K562 (cell line): Measurements from ENCODE around the gene ZNRF1. TPM values are rescaled to one million over a fixed set of nuclear protein-coding genes. Genes with fewer than 3 reads are reported as not detected.
A peak's percentile ranks its signal among the peaks of the same experiment; 100 is the strongest.

Experiments used
- EGR1 ChIP-seq: fragments of 450-650 bp; conservative IDR thresholded peaks from 2 replicates; pipeline ENCODE4 v1.6.1; 2017; ENCODE audit warnings: mild to moderate bottlenecking
- ERF ChIP-seq: fragments of 450-650 bp; formaldehyde crosslinking; IDR thresholded peaks from 2 replicates; pipeline ENCODE4 v1.4.0; 2020; ENCODE audit warnings: mild to moderate bottlenecking, mixed read lengths
- ETS1 ChIP-seq: conservative IDR thresholded peaks from 2 replicates; pipeline ENCODE4 v1.6.1; 2011; ENCODE audit warnings: low read depth, mild to moderate bottlenecking, low read length; ENCODE audit not compliant: control insufficient read depth
- FIP1L1 ChIP-seq: fragments of 200-400 bp; formaldehyde crosslinking; IDR thresholded peaks from 2 replicates; pipeline ENCODE4 v1.6.1; 2018; ENCODE audit warnings: mild to moderate bottlenecking, low read depth, low read length; ENCODE audit not compliant: poor library complexity, severe bottlenecking
- FOXJ2 ChIP-seq: fragments of 200-800 bp; sonication (Bioruptor generic); IDR thresholded peaks from 2 replicates; pipeline ENCODE4 v1.6.1; 2016; ENCODE audit warnings: missing genetic modification characterization, missing compliant biosample characterization
- STAT5A ChIP-seq: IDR thresholded peaks from 2 replicates; pipeline ENCODE4 v1.6.1; 2012; ENCODE audit warnings: low read length, inconsistent platforms, borderline replicate concordance
- SUPT5H ChIP-seq: fragments of 450-650 bp; IDR thresholded peaks from 2 replicates; pipeline ENCODE4 v1.6.1; 2016
- TARDBP ChIP-seq: fragments of 450-650 bp; IDR thresholded peaks from 2 replicates; pipeline ENCODE4 v1.6.1; 2016
- TCFL5 ChIP-seq: fragments of 250-450 bp; sonication (Bioruptor Pico); conservative IDR thresholded peaks from 2 replicates; pipeline ENCODE4 v1.6.1; 2021; ENCODE audit warnings: mild to moderate bottlenecking, moderate library complexity, matching md5 sums
- ZBTB40 ChIP-seq, 2 experiments: fragments of 450-650 bp in 1 of 2; sonication (generic) in 1 of 2; formaldehyde crosslinking in 1 of 2; IDR thresholded peaks; 2 replicates each; pipeline versions ENCODE4 v1.7.1 to v1.9.0; 2016 to 2022; ENCODE audit warnings: inconsistent platforms in 1 of 2, mild to moderate bottlenecking in 1 of 2, missing genetic modification reagents in 1 of 2
- ZKSCAN3 ChIP-seq: fragments of 250-450 bp; sonication (Bioruptor Pico); IDR thresholded peaks from 2 replicates; pipeline ENCODE4 v1.4.0; 2020
- ZNF277 ChIP-seq: fragments of 250-450 bp; sonication (Bioruptor Pico); IDR thresholded peaks from 2 replicates; pipeline ENCODE4 v1.8.0; 2022; ENCODE audit warnings: inconsistent platforms, mild to moderate bottlenecking, moderate library complexity, borderline replicate concordance
- ZNF639 ChIP-seq, 2 experiments: fragments of 200-800 bp in 1 of 2; sonication (Bioruptor generic) in 1 of 2; sonication (generic) in 1 of 2; formaldehyde crosslinking in 1 of 2; IDR thresholded peaks in 1 of 2; conservative IDR thresholded peaks in 1 of 2; 2 replicates each; pipeline versions ENCODE4 v1.5.0 to v1.6.1; 2016 to 2020; ENCODE audit warnings: missing compliant biosample characterization in 1 of 2, missing genetic modification characterization in 1 of 2, missing genetic modification reagents in 1 of 2
- polyA plus RNA-seq, 8 experiments: library from polyadenylated mRNA; depleted of rRNA in 4 of 8; stranded (reverse) in 5 of 8; unstranded in 3 of 8; fragments of >200 nt; fragmentation: Nextera tagmentation in 2 of 8; fragmentation: Illumina TruSeq in 1 of 8; extraction: Ambion mirVana in 2 of 8; extraction: Trizol in 1 of 8; gene quantifications; 2 replicates each; pipeline versions ENCODE4 v1.2.1 to v1.2.3, GENCODE V29; 2011 to 2014; ENCODE audit warnings: inconsistent platforms in 1 of 8, missing spikeins in 1 of 8
- total RNA-seq, 7 experiments: library from RNA; depleted of rRNA in 6 of 7; stranded (reverse); fragments of >200 nt in 6 of 7; fragmentation: Illumina TruSeq in 2 of 7; extraction: Trizol in 2 of 7; gene quantifications; 2 replicates each; pipeline versions ENCODE4 v1.2.1 to v1.2.3, GENCODE V29; 2011 to 2021; ENCODE audit warnings: low replicate concordance in 1 of 7

ZNRF1 gene
- total and polyA plus RNA-seq, 9 of the 15 experiments (the other 6 are each of a cell fraction or from before 2014, with no cell fraction given) = 9.5 to 37.7 (median 20.0) TPM

- TF ChIP-seq ETS1 (peak; percentile 84), EGR1 (peak; percentile 90), TARDBP (no peak), ERF (0 out of 2 replicates have a peak, but pooled peaks have one; percentile 59), FOXJ2 (no peak), ZNF639 (CRISPR knock-in tag; conservative IDR thresholded peaks at IDR 0.05 in 1 of 2, IDR thresholded peaks at IDR 0.05 in 1 of 2) (no peak; a peak in 1 of 4 replicates), STAT5A (no peak; the same call in 1 of the 2 replicates), TCFL5 (CRISPR knock-in tag) (0 out of 2 replicates have a peak, but pooled peaks have one; percentile 3), FIP1L1 (peak; percentile 87), ZKSCAN3 (CRISPR knock-in tag) (no peak), ZBTB40 (IDR thresholded peaks at IDR 0.05) (0 out of 2 replicates have a peak, but pooled peaks have one; percentile 25), ZBTB40 (CRISPR knock-in tag; IDR thresholded peaks at IDR 0.05) (no peak), SUPT5H (peak; percentile 84), ZNF277 (no peak)
Observed at GRCh38 chr16:75148311-75149195, 149.7 kb downstream of the ZNRF1 start, which contains the start of gene ZFP1 (continued).
